AG04449 (cell line): ENCODE results near the gene FABP1.

ENCODE experiments used
- CTCF ChIA-PET: fragments of 350-600 bp; formaldehyde crosslinking; extraction: SDS; loops from one replicate; lab custom pipeline; 2021; ENCODE audit warnings: antibody characterized with exemption; lab: Yijun Ruan, JAX
- POLR2A ChIA-PET: fragments of 400-600, 350-600 bp; formaldehyde crosslinking; extraction: SDS; loops from one replicate; lab custom pipeline; 2020; ENCODE audit warnings: antibody characterized with exemption, inconsistent platforms; lab: Yijun Ruan, JAX
- DNase-seq: peaks from one replicate; pipeline ENCODE4 v3.0.0-alpha.2; 2010; ENCODE audit warnings: low read depth, low spot score
- H3K4me3 ChIP-seq: 2 replicates; pipeline ENCODE4 v1.5.1; 2011; ENCODE audit warnings: low read depth, mild to moderate bottlenecking, control low read depth, low read length
- CTCF ChIP-seq: IDR thresholded peaks from one replicate; pipeline ENCODE4 v1.5.1; 2011; ENCODE audit warnings: mild to moderate bottlenecking, moderate library complexity, low read length, control low read depth, inconsistent platforms; ENCODE audit not compliant: insufficient read depth; ENCODE audit errors: missing control alignments

FABP1 gene

GRCh38 chr2:88126772-88127637, 857 bp downstream of the FABP1 start:
- DNase-seq, result no peak
- CTCF ChIA-PET, result interaction anchor here (1.0 to 1.7 kb wide), 2 partner anchors 33 to 66 kb away, joined by 4 read pairs; no protein-coding TSS in a partner anchor
- TF ChIP-seq CTCF, result no peak
- POLR2A ChIA-PET, result no interaction called here
- H3K4me3 ChIP-seq, result no peak overlapping the region

GRCh38 chr2:88125924-88126771, 1.7 kb downstream of the FABP1 start:
- POLR2A ChIA-PET, result no interaction called here
- H3K4me3 ChIP-seq, result no peak overlapping the region
- no peak for DNase-seq
- CTCF ChIA-PET, result interaction anchor here (1.0 to 1.2 kb wide), 2 partner anchors 66 kb away, joined by 3 to 4 read pairs; no protein-coding TSS in a partner anchor
- TF ChIP-seq CTCF, result no peak

- CTCF ChIA-PET, result interaction anchor here (1.2 kb wide), 1 partner anchor 66 kb away, joined by 3 read pairs; no protein-coding TSS in a partner anchor
- POLR2A ChIA-PET, result no interaction called here
- no peak for DNase-seq
- no peak overlapping the region for H3K4me3 ChIP-seq
- no peak for TF ChIP-seq CTCF
Observed at GRCh38 chr2:88125344-88125923, 2.4 kb downstream of the FABP1 start.

GRCh38 chr2:88123975-88124917, 3.6 kb downstream of the FABP1 start:
- TF ChIP-seq CTCF, result no peak
- ChIA-PET POLR2A (no interaction called here), CTCF (no interaction called here)
- no peak for DNase-seq
- no peak overlapping the region for H3K4me3 ChIP-seq

- no peak for DNase-seq
- ChIA-PET CTCF (interaction anchor here (1.1 kb wide), 1 partner anchor 13 kb away, joined by 4 read pairs; no protein-coding TSS in a partner anchor), POLR2A (no interaction called here)
- H3K4me3 ChIP-seq, result no peak overlapping the region
- TF ChIP-seq CTCF, result no peak
Observed at GRCh38 chr2:88123164-88123974, 4.5 kb downstream of the FABP1 start.
